Measurements from ENCODE around the gene DNAJA4.

DNAJA4 gene

GRCh38 chr15:78265137-78265460 lies 737 bp downstream of the DNAJA4 start:
- no peak for TF ChIP-seq CTCF (IDR thresholded peaks at IDR 0.05; ENCODE audit: low read depth, low read length)
- no peak for DNase-seq (ENCODE audit: extremely low read depth, low read depth)

- DNase-seq (ENCODE audit: extremely low read depth, low read depth) = no peak
- TF ChIP-seq CTCF (IDR thresholded peaks at IDR 0.05; ENCODE audit: low read depth, low read length) = no peak
Observed at GRCh38 chr15:78265752-78266224, 1.4 kb downstream of the DNAJA4 start.

DNA sequence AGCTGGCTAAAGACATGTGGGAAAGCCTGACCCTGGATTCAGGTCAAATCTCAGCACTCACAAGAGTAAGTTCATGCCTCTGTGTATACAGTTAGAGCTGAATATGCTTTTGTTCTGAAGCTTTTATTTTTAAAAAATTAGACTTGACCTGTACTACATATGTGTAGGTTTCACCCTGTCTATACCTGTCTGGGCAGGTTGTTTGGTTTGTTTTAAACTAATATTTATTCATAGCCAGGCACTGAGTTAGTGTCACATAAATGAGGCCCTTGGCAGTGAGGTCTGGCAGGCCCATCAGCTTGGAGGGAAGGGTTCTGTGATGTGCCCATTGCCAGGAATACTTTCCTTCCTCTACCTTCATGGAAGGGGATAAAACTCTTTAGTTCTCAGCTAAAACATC lies 1.9 kb downstream of the DNAJA4 start:
- DNase-seq (ENCODE audit: extremely low read depth, low read depth) = no peak
- no peak for TF ChIP-seq CTCF (IDR thresholded peaks at IDR 0.05; ENCODE audit: low read depth, low read length)

GRCh38 chr15:78266806-78267205 lies 2.4 kb downstream of the DNAJA4 start:
- TF ChIP-seq CTCF (IDR thresholded peaks at IDR 0.05; ENCODE audit: low read depth, low read length) = no peak
- DNase-seq (ENCODE audit: extremely low read depth, low read depth) = no peak

DNA sequence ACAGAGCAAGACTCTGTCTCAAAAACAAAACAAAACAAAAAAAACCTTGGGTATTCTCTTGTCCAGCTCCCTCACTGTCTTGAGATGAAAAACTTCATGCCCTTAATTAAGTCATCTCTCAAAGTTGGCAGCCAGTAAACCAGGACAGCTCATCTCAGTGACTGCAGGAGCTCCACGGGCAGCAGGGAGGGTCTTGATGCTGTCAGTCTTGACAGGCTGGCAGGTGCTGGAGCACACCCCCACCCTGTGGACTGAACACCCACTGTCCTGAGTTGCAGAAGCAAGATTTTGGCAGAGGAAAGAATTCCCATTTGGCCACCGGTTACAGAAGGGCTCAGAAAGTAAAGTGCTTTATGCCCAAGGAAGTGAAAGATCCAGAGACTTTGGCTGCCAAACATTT lies 8.0 kb downstream of the DNAJA4 start:
- TF ChIP-seq CTCF (IDR thresholded peaks at IDR 0.05; ENCODE audit: low read depth, low read length) = no peak
- DNase-seq (ENCODE audit: extremely low read depth, low read depth) = no peak

DNA sequence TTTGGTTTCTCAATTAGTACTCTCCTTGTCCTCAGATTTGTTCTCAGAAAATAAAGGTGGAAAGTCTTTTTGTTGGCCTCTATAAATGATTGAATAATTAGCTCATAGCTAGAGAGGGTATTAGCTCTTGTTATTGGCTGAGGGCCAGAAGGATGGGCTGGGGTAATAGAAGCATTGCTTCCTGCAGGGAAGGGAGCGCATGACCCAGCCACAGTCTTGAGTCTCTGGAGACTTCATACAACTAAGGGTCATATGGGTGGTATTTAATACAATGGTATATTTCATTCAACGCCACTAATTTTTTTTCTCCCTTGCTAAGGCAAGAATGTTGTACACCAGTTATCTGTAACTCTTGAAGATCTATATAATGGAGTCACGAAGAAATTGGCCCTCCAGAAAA lies 8.4 kb downstream of the DNAJA4 start:
- DNase-seq (ENCODE audit: extremely low read depth, low read depth) = no peak
- no peak for TF ChIP-seq CTCF (IDR thresholded peaks at IDR 0.05; ENCODE audit: low read depth, low read length)

- TF ChIP-seq CTCF (IDR thresholded peaks at IDR 0.05; ENCODE audit: low read depth, low read length) = no peak
- DNase-seq (ENCODE audit: extremely low read depth, low read depth) = no peak
Observed at GRCh38 chr15:78274994-78275393, 10.6 kb downstream of the DNAJA4 start.

Measured in AG09319 (cell line).